A673 (cell line): ENCODE data around the gene ST6GAL2. TPM values are rescaled to one million over a fixed set of nuclear protein-coding genes. Genes with fewer than 3 reads are reported as not detected.

ENCODE experiments used
- BruUV-seq: library from RNA; stranded (reverse); fragments of 400-500 nt; replicated peaks from 2 replicates; lab custom pipeline; 2021; lab: Mats Ljungman, UMichigan
- CTCF ChIA-PET: fragments of 300-600 bp; sonication (Branson Sonifier 250); formaldehyde crosslinking; loops from one replicate; lab custom pipeline; 2022; ENCODE audit warnings: antibody characterized with exemption; lab: Charles Lee
- POLR2A ChIA-PET: fragments of 300-600 bp; sonication (Branson Sonifier 250); formaldehyde crosslinking; loops from one replicate; lab custom pipeline; 2022; ENCODE audit warnings: antibody characterized with exemption; ENCODE audit not compliant: low non-redundant PET; lab: Charles Lee
- DNase-seq: peaks from one replicate; pipeline ENCODE4 v3.0.0-alpha.2; 2015; ENCODE audit warnings: low spot score
- H3K27ac ChIP-seq: fragments of 200-600 bp; sonication (generic); 2 replicates; pipeline ENCODE4 v1.5.1; 2016; ENCODE audit warnings: mixed run types, low read depth, mild to moderate bottlenecking, mixed read lengths, antibody characterized with exemption, low read length; ENCODE audit not compliant: poor library complexity, severe bottlenecking
- H3K27me3 ChIP-seq: fragments of 200-600 bp; sonication (generic); replicated peaks from 2 replicates; pipeline ENCODE4 v1.6.1; 2017; ENCODE audit warnings: mixed run types, low read depth, mild to moderate bottlenecking, mixed read lengths, antibody characterized with exemption, low read length; ENCODE audit not compliant: insufficient read depth, poor library complexity
- H3K36me3 ChIP-seq: fragments of 200-600 bp; sonication (generic); 2 replicates; pipeline ENCODE4 v1.6.1; 2016; ENCODE audit warnings: mixed run types, mild to moderate bottlenecking, mixed read lengths, antibody characterized with exemption, low read length; ENCODE audit not compliant: insufficient read depth, poor library complexity, severe bottlenecking
- H3K4me1 ChIP-seq: fragments of 200-600 bp; sonication (generic); 2 replicates; pipeline ENCODE4 v1.6.1; 2017; ENCODE audit warnings: mixed run types, mild to moderate bottlenecking, mixed read lengths, antibody characterized with exemption, low read length; ENCODE audit not compliant: insufficient read depth, poor library complexity, severe bottlenecking
- H3K4me3 ChIP-seq: fragments of 200-600 bp; sonication (generic); 2 replicates; pipeline ENCODE4 v1.5.1; 2016; ENCODE audit warnings: low read depth, mixed run types, mild to moderate bottlenecking, mixed read lengths, low read length; ENCODE audit not compliant: poor library complexity, severe bottlenecking
- H3K9me3 ChIP-seq: fragments of 200-600 bp; sonication (generic); 2 replicates; pipeline ENCODE4 v1.6.1; 2016; ENCODE audit warnings: mixed run types, low read depth, mild to moderate bottlenecking, mixed read lengths, antibody characterized with exemption, low read length; ENCODE audit not compliant: poor library complexity, severe bottlenecking
- EZH2 ChIP-seq: fragments of 200-600 bp; sonication (generic); IDR thresholded peaks from 2 replicates; pipeline ENCODE4 v1.6.1; 2017; ENCODE audit warnings: borderline replicate concordance, low read depth, mild to moderate bottlenecking, mixed read lengths, antibody characterized with exemption, low read length; ENCODE audit not compliant: poor library complexity, severe bottlenecking
- intact Hi-C: fragments of 100-400 bp; cut with micrococcal nuclease; formaldehyde crosslinking; loops from one replicate; pipeline ENCODE4 v1.10.0; 2022; ENCODE audit not compliant: unreplicated experiment
- total RNA-seq: library from RNA; stranded (reverse); gene quantifications from 2 replicates; pipeline ENCODE4 v1.2.3, GENCODE V29; 2021
- TF ChIP-seq, protein P1 (sequence below): fragments of 300-800, 200-600 bp; sonication (generic); conservative IDR thresholded peaks from 2 replicates; pipeline ENCODE4 v1.5.1; 2017; ENCODE audit warnings: low read depth, mild to moderate bottlenecking, antibody characterized with exemption, low read length, moderate library complexity, mixed read lengths

ST6GAL2 gene
- total RNA-seq, 1 experiment from 2014 or later = 0.56 TPM

GRCh38 chr2:106921451-106921850, 35.5 kb upstream of the ST6GAL2 start:
- no peak for TF ChIP-seq EZH2
- TF ChIP-seq, protein P1, sequence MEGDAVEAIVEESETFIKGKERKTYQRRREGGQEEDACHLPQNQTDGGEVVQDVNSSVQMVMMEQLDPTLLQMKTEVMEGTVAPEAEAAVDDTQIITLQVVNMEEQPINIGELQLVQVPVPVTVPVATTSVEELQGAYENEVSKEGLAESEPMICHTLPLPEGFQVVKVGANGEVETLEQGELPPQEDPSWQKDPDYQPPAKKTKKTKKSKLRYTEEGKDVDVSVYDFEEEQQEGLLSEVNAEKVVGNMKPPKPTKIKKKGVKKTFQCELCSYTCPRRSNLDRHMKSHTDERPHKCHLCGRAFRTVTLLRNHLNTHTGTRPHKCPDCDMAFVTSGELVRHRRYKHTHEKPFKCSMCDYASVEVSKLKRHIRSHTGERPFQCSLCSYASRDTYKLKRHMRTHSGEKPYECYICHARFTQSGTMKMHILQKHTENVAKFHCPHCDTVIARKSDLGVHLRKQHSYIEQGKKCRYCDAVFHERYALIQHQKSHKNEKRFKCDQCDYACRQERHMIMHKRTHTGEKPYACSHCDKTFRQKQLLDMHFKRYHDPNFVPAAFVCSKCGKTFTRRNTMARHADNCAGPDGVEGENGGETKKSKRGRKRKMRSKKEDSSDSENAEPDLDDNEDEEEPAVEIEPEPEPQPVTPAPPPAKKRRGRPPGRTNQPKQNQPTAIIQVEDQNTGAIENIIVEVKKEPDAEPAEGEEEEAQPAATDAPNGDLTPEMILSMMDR = no peak
- Histone ChIP-seq H3K36me3 (no peaks in the 10 kb centered on the region), H3K27ac (no peak overlapping the region), H3K4me3 (no peak overlapping the region), H3K4me1 (no peaks in the 10 kb centered on the region), H3K9me3 (peaks cover 4% of the 10 kb centered on the region), H3K27me3 (no peaks in the 10 kb centered on the region)
- BruUV-seq = no TSS peak
- intact Hi-C loops = no loop called here
- DNase-seq = no peak
- ChIA-PET POLR2A (no interaction called here), CTCF (no interaction called here)

DNA sequence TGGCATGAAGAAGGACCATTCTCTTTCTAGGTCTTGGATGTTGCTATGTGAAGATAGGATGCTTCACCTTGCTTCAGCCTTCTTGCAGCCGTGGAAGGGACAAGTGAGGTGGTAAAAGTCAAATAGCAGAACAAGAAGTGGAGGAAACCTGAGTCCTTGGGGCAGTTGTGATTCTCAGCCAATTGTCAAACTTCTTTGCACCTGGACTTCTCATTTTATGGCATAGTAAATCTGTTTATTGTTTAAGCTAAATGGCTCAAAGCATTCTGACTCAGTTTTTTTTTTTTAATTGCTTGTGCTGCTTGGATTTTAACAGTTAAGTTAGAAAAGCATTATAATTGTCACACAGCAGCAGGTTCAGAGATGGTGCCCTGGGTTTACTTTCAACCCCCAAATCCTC, 33.0 kb upstream of the ST6GAL2 start:
- TF ChIP-seq, protein P1 = no peak
- no peak for TF ChIP-seq EZH2
- CTCF ChIA-PET = no interaction called here
- Histone ChIP-seq H3K36me3 (no peaks in the 10 kb centered on the region), H3K4me1 (no peaks in the 10 kb centered on the region), H3K27me3 (no peaks in the 10 kb centered on the region), H3K9me3 (peaks cover 4% of the 10 kb centered on the region), H3K27ac (no peak overlapping the region), H3K4me3 (no peak overlapping the region)
- POLR2A ChIA-PET = no interaction called here
- intact Hi-C loops = no loop called here
- DNase-seq = no peak
- BruUV-seq = no TSS peak

GRCh38 chr2:106904242-106904641, 18.3 kb upstream of the ST6GAL2 start:
- Histone ChIP-seq H3K4me1 (no peaks in the 10 kb centered on the region), H3K4me3 (no peak overlapping the region), H3K27ac (no peak overlapping the region), H3K27me3 (no peaks in the 10 kb centered on the region), H3K36me3 (no peaks in the 10 kb centered on the region), H3K9me3 (peaks cover 9% of the 10 kb centered on the region)
- TF ChIP-seq, protein P1 = no peak
- no peak for TF ChIP-seq EZH2
- POLR2A ChIA-PET = no interaction called here
- BruUV-seq = no TSS peak
- no peak for DNase-seq
- intact Hi-C loops = no loop called here
- CTCF ChIA-PET = no interaction called here
